Astrocyte of the spinal cord (primary cell): ENCODE results near the gene C20orf144.
A peak's percentile ranks its signal among the peaks of the same experiment; 100 is the strongest.

Source experiments
- DNase-seq: peaks from one replicate; pipeline ENCODE4 v3.0.0; 2011; ENCODE audit warnings: low read depth, low spot score
- H3K4me3 ChIP-seq: 2 replicates; pipeline ENCODE4 v1.5.1; 2011; ENCODE audit warnings: low read depth, mild to moderate bottlenecking, low read length, moderate library complexity
- in situ Hi-C: cut with HindIII; loops from 2 replicates; pipeline ENCODE4 v1.10.0; 2017; ENCODE audit warnings: low sequenced_read_pairs
- TF ChIP-seq, protein P1 (sequence below): IDR thresholded peaks from 2 replicates; pipeline ENCODE4 v1.5.1; 2012; ENCODE audit warnings: low read depth, mild to moderate bottlenecking, low read length, inconsistent platforms

C20orf144 gene

DNA sequence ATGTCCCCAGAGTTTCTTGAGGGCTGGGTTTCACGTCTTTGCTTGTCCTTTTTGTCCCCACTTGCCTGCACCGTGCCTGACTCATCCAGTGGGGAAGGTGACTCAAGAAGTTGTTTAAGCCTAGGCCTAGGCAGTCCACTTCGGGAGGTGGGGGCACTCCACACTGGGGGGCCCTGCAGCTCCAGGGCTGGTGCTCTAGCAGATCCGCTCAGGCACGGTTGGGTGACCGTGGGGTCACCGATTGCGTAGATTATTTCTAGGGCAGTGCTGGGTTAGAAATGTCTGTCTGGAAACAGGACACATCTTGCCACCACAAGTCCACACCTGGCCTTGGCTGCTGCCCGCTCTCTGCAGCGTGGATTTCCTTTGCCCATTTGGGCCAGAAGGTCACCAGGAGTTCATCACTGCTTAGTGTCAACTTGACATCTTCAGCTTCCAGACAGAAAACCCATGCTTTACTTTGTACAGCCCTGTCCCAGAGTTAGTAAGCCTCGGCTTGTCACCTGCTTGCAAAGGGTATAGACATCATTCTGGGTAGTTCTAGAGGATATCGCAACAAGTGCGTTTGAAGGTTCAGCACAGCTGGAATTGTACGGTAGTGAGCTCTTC, 13.6 kb upstream of the C20orf144 start:
- in situ Hi-C loops, result no loop called here
- no peak overlapping the region for H3K4me3 ChIP-seq
- TF ChIP-seq, protein P1, sequence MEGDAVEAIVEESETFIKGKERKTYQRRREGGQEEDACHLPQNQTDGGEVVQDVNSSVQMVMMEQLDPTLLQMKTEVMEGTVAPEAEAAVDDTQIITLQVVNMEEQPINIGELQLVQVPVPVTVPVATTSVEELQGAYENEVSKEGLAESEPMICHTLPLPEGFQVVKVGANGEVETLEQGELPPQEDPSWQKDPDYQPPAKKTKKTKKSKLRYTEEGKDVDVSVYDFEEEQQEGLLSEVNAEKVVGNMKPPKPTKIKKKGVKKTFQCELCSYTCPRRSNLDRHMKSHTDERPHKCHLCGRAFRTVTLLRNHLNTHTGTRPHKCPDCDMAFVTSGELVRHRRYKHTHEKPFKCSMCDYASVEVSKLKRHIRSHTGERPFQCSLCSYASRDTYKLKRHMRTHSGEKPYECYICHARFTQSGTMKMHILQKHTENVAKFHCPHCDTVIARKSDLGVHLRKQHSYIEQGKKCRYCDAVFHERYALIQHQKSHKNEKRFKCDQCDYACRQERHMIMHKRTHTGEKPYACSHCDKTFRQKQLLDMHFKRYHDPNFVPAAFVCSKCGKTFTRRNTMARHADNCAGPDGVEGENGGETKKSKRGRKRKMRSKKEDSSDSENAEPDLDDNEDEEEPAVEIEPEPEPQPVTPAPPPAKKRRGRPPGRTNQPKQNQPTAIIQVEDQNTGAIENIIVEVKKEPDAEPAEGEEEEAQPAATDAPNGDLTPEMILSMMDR, result no peak
- DNase-seq, result peak; percentile 30

DNA sequence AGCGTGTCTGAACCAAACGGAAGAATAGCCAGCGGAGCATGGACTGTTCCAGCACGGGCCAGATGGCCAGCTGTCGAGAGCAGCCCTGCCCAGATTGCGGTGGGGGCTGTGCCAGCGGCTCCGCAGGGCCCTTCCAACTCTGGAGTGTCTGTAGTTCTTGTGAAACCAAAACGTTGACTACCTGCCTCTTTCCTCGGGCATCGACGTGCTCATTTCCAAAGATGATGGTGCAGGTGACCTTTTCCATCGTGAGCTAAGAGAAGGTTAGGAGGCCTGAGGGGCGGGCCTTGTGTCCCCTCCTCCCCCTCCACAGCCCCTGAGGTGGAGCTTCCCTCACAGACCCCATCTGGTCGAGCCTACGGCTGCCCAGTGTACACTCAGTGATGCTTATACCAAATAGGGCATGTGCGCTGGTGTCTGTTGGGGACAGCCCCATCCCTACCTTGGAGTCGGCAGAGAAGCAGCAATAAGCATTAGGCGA, 12.9 kb upstream of the C20orf144 start:
- in situ Hi-C loops, result no loop called here
- no peak overlapping the region for H3K4me3 ChIP-seq
- TF ChIP-seq, protein P1, result no peak
- no peak for DNase-seq

DNA sequence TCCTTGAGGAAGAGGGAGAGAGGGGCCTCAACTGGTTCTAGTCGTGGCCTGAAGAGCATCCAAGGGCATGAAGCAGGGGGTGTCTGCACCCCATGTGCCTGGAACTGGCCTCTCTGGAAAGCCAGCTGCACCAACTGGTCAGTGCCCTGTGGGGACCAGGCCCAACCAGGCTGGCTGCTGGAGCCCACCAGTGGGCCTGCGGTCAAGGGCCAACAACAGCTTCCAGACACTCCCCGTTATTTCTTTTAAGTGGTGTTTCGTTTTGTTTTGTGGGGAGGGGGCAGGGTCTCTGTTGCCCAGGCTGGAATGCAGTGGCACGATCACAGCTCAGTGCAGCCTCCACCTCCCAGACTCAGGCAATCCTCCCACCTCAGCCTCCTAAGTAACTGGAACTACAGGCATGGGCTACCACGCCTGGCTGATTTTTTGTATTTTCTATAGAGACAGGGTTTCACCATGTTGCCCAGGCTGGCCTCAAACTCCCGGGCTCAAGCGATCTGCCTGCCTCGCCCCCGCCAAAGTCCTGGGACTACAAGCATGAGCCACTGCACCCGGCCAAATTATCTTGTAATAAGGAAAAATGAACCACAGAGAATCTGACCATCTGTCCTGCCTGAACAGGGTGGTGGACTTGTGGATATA, 11.9 kb upstream of the C20orf144 start:
- TF ChIP-seq, protein P1, result no peak
- in situ Hi-C loops, result no loop called here
- no peak for DNase-seq
- no peak overlapping the region for H3K4me3 ChIP-seq

DNA sequence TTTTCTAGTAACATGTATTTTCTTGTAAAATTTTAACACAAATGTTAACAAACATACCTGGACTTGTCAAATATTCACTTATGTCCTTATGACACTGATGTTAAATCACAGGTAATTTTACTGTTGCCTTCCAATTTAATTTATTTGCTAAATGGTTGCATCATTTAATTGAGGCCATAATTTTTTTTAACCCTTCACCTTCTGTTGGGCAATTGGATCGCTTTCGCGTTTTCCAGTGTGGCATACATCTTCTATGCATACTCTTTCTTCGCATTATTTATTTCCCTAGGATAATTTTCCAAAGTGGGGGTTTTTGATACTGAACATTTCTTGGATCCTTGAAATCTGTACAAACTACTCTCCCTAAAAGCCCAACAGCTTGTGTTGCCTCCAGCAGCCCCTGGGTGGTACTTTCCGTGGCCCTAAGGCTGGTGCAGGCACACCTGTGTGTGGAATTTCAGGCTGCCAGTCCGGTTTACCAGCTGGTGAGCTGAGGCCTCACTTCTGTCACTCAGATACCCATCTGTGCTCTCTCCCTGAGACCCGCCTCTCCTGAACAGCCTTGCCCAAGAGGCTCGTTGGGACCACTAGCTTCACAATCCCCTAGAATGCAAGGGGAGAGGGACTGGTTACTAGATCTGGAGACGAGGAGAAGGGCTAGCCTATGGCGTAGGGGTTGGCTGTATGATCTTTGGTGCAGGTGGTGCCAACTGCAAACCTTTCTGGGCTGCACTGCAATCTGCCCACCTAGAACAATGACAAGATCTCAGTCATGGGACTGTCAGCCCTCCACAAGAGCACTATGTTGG, 11.2 kb upstream of the C20orf144 start:
- DNase-seq, result no peak
- in situ Hi-C loops, result no loop called here
- H3K4me3 ChIP-seq, result no peak overlapping the region
- TF ChIP-seq, protein P1, result no peak

DNA sequence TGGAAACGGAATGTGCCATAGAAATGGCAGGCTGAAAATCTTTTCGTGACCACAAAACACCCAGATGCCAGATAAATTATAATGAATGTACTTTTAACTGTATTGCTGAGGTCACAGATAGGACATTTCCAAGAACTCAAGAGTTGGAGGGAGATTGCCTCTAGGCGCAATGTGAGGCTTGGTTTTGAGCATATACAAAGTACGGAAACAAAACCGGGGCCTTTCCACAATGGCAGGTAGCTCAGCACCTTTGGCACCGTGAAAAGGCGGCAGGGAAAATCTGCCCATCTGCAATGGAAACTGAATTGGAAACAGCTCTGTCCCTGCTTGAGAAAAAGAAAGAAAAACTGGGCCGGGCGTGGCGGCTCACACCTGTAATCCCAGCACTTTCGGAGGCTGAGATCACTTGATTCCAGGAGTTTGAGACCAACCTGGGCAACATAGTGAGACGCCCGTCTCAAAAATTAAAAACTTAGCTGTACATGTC, 10.5 kb upstream of the C20orf144 start:
- no peak overlapping the region for H3K4me3 ChIP-seq
- no peak for DNase-seq
- TF ChIP-seq, protein P1, result no peak
- in situ Hi-C loops, result no loop called here

DNA sequence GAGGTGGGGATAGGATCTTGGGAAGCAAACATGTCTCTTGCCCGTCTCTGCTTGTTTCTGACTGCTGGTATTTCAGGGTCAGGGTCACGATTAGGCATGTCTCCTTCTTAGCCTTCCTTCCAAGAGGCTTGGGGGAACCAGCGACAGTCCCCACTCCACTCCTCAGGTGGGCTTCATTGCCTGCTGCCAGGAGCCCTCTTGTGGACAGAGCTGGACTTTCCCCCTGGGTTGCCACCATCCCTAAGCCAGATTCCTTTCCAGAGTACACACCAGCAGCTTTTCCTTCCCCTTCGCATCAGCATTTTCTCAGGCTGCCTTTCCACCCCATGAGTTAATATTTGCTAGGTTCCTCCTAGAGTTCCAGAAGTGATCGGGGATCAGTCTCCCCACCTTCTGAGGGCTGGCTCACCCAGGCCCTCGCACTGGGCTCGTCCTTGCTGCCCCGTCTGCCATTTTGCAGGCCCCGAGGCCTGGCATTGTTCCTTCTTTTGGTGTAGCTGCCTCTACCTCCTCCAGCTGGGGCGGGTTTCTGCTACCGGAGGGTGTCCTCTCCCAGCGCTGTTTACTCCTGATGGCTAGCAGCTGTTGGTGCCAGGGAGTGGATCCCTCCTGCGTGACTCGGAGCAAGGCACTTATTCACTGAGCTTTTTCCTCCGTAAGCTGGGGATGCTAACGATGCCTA, 8.8 kb upstream of the C20orf144 start:
- no peak overlapping the region for H3K4me3 ChIP-seq
- peak; percentile 61 for DNase-seq
- TF ChIP-seq, protein P1, result peak; percentile 94
- in situ Hi-C loops, result no loop called here
